ENCODE measurements around the gene SAP30.

SAP30 gene, protein sequence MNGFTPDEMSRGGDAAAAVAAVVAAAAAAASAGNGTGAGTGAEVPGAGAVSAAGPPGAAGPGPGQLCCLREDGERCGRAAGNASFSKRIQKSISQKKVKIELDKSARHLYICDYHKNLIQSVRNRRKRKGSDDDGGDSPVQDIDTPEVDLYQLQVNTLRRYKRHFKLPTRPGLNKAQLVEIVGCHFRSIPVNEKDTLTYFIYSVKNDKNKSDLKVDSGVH

DNA sequence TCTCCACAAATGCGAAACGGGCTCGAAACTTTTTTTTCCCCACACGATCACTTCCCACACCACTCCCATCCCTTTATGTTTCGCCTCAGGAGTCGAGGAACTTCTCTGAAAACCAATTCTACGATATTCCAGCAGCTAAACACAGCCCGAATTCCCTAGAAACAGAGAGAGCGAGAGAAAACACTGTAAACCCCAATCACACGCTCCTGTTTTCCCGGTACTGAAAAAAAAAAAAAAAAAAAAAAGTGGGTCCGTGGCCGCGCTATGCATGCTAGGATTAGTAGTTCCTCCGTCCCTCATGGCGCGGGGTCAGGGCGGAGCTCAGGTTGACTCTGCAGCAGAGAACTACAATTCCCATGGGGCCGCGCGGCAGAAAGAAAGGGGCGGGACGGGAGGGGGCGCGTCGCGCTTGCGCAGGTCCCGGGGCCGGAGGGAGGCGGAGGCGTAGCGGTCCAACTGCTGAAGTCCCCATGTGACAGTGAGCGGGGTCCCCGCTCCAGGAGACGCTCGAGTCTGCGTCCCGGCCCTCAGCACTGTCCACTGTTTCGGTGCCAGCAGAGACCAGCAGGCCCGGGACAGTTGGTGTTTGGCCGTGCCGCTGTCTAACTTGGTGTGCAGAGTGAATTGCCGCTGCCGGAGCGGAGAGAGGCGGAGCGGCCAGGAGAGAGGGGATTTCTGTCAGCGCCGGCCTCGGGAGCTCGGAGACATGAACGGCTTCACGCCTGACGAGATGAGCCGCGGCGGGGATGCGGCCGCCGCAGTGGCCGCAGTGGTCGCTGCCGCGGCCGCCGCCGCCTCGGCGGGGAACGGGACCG is at the start of gene SAP30:
Gene SAP30, plus strand, starts transcription at position 478 of the 815 bp plus-strand sequence. Its CDS starts 229 bp downstream, at position 707.
- DNase-seq (ENCODE audit: low spot score): peak; percentile 99

DNA sequence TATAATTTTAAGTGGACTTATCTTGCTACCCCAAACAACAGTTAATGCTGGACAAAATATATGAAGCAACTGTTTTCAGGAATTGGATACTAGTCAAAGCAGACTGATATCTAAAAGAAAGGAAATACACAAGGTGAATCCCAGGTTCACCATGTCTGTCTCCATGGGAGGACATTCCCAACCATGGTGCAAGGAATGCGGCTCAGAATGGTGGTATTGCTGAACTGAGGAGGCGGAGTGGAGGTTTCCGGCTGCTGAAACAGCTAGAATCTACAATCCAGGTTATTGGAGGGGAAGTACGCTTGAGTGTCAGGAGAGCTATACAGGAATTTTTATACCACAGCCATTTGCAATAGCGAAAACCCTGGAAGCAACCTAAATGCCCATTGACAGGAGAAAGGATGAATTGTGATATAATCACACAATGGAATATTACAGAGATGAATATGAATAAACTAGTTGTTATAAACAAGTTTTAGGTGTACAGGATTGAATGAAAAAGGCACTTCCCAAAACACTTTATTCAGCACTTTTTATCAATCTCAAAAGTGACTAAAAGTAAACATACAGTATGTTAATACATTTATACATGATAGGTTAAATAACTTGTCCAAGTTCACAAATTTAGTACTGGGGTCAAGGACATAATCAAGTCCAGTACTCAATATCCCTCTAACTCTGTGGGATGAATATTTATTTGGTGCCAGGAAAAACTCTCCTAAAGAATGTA is 45.6 kb upstream of the SAP30 start:
- no peak for DNase-seq (ENCODE audit: low spot score)

DNA sequence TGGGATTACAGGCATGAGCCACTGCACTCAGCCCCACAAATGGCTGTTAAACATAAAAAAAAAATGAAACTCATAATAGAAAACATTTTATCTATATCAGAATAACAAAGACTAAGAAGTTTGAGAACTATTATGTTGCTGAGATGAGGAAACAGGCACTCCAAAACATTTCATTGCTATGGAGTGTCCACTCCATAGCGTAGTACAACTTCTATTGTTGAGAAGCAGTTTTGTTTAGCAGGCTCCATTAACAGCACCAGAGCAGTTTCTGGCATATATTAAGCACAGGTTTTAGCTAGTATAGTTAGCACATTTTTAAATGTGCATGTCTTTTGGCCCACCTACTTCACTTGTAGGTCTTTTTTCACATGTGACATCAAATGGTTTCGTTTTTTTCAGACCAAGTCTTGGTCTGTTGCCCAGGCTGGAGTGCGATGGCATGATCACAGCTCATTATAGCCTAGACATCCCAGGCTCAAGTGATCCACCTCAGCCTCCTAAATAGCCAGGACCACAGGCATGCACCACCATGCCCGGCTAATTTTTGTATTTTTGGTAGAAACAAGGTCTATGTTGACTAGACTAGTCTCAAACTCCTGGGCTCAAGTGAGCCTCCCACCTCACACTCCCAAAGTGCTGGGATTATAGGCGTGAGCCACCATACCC is 42.4 kb upstream of the SAP30 start:
- no peak for DNase-seq (ENCODE audit: low spot score)

DNA sequence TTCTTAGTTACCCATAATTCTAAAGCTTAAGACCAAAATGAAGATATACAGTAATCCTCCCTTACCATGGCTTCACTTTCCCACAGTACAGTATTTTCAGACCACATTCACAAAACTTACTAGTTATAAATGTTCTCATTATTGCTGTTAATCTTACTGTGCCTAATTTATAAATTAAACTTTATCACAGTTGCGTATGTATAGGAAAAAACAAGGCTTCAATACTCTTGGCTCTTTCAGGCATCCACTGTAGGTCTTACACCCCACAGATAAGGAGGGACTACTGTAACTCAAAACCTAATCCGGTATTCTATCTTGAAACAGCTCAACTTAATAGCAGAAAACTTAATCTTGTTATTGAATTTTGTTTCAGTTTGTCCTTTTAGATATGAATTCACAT is 40.2 kb upstream of the SAP30 start:
- DNase-seq (ENCODE audit: low spot score): no peak

GRCh38 chr4:173332021-173332487 is 38.7 kb upstream of the SAP30 start:
- DNase-seq (ENCODE audit: low spot score): no peak

- no peak for DNase-seq (ENCODE audit: low spot score)
Observed at GRCh38 chr4:173332963-173333657, 37.6 kb upstream of the SAP30 start.

DNA sequence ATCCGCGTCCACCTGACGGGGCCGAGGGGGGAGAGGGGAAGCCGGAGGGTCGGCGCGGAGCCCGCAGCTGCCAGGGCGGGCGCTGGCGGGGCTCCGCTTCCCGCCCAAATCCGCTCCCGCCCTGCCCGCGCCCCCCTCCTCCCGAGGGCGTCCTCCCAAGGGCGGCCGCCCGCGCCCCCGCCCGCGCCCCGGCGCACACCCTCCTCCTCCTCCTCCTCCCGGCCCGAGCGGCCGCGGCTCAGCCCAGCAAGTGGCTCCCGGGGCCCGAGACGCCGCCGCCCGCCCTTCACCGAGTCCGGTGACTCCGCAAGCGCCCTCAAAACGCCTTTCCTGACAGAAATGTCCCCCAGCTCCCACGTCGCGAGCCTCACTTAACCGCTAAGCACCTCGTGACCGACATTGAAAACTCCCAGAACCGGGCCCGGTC is 37.1 kb upstream of the SAP30 start:
- peak; percentile 57 for DNase-seq (ENCODE audit: low spot score)

- DNase-seq (ENCODE audit: low spot score): peak; percentile 99
Observed at GRCh38 chr4:173334085-173334890, 36.5 kb upstream of the SAP30 start, which contains the start of gene HMGB2. Gene HMGB2 (minus strand): TSS chr4:173334358. CDS start chr4:173333649, 709 bp downstream.

DNA sequence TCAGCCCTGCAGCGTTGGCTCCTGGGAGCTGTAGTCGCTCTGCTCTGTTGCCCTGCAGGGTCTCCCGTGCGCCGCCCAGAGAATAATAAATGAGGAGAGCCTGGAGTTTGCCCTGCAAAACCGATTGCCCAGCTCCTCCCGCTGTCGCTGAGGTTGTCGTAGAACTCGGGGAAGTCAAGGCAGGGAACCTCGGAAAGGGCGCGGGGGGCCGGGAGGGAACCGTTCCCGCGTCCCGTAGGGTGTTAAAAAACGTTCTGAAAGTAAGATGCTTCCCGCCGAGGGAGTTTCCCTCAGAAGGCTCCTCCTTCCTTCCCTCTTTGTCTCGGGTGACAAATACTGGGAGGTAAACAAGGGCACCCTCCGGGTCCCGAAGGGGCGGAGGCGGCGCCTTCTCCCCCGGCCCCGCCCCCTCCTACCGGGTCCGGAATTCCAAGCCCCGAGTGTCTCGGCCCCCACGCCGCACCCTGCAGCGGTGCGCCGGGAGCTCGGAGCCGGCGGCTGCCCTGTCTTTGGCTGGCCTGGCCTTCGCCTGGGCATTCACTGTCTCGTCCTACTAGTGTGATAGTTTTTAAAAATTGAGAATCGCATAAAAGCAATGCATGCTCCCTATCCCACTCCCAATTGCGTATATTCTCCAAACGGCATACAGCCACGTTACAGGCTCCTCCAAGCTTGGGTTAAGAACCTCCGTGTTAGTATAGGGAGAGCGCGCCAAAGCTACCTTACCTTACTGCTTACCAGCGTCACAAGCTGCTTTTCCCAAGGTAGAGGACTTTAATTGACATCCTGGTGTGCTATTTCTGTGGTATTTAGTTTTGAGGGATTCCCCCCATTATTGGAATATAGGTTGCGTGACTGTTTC is 35.6 kb upstream of the SAP30 start:
- peak; percentile 85 for DNase-seq (ENCODE audit: low spot score)

DNA sequence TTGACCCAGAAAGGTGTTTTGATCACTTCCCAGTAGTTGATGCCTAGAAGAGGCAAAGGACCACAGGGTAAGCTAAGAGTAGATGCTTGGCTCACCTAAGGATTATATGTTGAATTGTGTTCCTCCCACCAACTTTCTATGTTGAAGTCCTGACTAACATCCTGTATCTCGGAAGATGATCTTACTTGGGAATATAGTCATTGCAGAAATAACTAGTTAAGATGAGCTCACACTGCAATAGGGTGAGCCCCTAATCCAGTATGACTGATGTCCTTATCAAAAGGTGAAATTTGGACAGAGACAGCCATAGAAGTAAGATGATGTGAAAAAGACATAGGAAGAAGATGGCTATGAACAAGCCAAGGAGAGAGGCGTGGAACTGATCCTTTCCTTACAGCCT is 33.3 kb upstream of the SAP30 start:
- no peak for DNase-seq (ENCODE audit: low spot score)

DNA sequence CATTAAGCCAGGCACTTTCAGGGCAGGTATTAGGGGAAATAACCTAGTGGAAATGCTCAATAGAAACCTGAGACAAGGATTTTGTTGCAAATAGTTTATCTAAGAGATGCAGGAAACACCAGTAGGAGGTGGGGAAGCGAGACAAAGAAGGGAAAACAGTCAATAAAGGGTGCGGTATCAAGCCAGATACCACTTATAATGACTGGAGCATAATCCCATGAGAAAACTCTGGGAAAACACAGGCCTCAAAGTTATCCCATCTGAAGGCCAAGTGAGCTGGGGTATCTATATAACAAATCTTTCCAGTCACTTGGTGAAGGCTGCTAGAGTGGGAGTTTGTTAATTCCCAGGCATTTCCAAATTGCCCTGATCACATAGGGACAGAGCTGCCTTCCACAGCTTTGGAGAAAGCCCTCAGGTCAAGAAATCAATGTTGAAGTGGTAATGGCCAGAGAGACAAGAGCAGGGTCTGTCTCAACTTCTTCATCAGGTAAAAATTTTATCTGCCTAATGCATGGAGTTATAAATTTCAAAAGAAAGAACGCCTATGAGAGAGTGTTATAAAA is 26.8 kb upstream of the SAP30 start:
- no peak for DNase-seq (ENCODE audit: low spot score)

- DNase-seq (ENCODE audit: low spot score): no peak
Observed at GRCh38 chr4:173345648-173346047, 25.1 kb upstream of the SAP30 start.

- peak; percentile 63 for DNase-seq (ENCODE audit: low spot score)
Observed at GRCh38 chr4:173346074-173346473, 24.7 kb upstream of the SAP30 start.

GRCh38 chr4:173347467-173347866 is 23.3 kb upstream of the SAP30 start:
- DNase-seq (ENCODE audit: low spot score): no peak

DNA sequence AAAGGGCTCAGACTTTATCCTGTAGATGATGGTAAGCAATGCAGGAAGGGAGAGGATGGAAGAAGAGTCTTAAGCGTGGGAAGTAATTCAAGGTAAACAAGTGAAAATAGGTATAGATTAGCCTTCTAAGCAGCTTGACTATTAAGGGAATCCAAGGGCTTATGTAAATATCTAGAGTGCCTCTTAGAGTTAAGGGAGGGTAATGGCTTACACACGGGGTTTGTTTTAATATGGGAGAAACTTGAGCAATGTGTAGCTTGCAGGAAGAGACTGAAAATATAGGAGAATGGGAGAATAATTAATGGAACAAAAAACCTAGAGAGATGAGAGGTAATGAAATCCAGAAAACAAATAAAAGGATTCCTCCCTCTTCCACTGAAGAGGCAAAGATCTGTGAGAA is 12.8 kb upstream of the SAP30 start:
- no peak for DNase-seq (ENCODE audit: low spot score)

- DNase-seq (ENCODE audit: low spot score): peak; percentile 38
Observed at GRCh38 chr4:173360587-173361221, 10.1 kb upstream of the SAP30 start.

GRCh38 chr4:173362666-173363065 is 8.1 kb upstream of the SAP30 start:
- no peak for DNase-seq (ENCODE audit: low spot score)

DNA sequence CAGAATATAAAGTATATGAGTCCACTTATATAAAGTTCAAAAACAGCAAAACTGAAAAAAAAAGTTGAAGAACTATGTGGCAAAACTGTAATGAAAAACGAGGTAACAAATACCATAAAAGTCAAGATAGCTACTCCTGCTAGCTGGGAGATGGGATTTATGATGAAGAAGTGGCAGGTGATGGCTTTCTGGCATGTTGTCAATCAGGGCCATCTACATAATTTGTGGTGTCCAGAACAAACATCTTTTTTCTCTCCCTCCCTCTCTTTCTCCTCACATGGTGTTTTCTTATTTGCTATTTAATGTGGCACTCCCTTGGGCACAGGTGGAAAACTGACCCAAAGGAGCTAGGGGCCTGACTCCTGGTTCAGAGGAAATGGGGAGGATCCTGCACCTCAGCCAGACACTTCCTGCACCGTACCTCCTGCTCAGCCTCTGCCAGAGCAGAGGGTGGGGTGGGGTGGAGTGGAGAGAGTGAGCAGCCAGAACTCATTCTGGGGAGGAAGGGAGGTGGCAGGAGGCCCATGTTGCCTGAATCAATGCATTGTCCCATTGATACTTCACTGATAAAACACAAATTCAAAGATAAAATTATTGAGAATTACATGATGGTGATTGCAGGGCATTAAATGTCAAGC is 5.3 kb upstream of the SAP30 start:
- DNase-seq (ENCODE audit: low spot score): no peak
